ENCODE measurements around the gene ZNF525.
"Not testable (repeated sequence)": the region's sequence is repeated elsewhere in the genome, so short reads cannot be mapped to it uniquely, and the experiment has no call there.

The ZNF525 gene

DNA sequence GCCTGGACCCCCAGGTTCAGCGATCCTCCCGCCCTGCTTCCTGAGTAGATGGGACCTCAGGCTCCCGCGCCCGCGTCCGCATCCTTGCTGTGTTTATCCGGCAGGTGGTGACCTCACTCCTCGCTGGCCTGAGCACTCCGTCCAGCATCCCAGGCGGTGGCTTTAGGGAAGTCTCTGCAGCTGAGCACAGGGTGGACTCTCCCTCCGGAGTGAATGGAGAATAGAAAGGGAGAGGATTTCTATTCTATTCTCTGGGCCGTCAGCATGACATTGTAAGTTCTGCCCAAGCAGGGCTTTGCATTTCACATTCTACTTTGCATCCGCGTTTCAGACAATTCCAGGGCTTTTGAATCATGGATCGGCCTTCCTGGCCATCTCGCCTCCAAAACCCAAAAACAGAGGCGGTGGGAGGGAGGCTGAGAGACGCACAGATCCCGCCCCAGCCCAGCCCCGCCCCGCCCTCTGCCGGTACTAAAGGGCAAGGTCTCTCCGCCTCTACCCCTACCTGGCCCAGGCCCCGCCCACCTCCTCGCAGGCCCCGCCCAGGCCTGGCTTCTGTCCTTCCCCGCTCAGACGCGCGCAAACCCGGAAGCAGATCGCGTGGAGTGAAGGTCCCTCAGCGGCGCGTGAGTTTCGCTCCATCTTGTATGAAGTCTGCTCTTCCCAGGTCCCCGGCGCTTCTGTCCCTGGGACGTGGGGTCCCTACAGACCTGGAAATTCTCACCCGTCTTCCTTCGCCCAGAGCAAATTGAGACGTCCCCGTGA is at the start of gene ZNF525:
Gene ZNF525, plus strand, starts transcription at position 572 of the 765 bp plus-strand sequence. CDS start 6,577 bp downstream, outside the sequence.
- peak; percentile 78 for DNase-seq (ENCODE audit: extremely low spot score, insufficient read length, low read depth)
- peak; percentile 88 for FAIRE-seq

DNA sequence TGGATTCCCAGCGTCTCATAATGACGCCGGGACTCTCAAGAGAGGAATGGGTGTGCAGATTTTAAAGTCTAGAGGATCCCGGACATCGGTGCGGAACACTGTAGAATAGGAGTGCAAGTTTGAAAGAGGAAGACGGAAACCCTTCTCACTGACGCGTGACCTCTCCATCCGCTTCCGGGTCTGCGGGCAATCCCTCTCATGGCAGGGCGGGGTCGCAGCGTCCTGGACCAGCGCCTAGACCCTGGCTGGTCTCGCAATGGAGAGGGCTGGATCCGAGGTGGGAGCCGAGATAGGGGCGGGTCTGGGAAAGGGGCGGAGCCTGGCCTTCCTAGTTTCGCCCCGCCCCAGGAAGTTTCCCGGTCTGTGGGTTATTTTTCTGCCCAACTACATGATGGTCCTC is 36.5 kb upstream of the ZNF525 start:
- DNase-seq (ENCODE audit: extremely low spot score, insufficient read length, low read depth) (no peak), FAIRE-seq (no peak)

DNA sequence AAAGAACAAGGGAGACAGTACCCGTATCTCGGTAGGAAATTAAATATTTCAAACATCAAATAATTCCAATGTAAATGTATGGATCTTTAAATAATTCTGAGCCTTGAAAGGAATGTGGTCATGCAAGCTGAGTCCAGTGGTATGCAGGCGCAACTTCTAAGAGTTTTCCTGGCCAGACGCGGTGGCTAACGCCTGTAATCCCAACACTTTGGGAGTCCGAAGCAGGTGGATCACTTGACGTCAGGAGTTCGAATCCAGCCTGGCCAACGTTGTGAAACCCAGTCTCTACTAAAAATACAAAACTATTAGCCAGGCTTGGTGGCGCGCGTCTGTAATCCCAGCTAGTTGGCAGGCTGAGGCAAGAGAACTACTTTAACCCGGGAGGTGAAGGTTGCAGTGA is 33.0 kb upstream of the ZNF525 start:
- FAIRE-seq = no peak

DNA sequence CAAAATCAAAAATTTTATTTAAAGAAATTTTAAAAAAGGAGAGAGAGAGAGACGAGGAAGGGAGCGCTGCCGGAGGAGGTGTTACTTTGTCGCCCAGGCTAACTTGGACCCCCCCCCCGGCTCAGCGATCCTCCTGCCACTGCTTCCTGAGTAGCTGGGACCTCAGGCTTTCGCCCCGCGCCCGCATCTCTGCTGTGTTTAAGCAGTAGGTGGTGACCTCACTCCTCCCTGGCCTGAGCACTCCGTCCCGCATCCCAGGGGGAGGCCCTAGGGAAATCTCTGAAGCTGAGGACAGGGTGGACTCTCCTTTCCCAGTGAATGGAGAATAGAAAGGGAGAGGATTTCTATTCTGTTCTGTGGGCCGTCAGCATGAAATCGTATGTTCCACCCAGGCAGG is 32.4 kb upstream of the ZNF525 start:
- DNase-seq (ENCODE audit: extremely low spot score, insufficient read length, low read depth) (no peak), FAIRE-seq (no peak)

More for the DNA sequence above, 33.0 kb upstream of the ZNF525 start:
- DNase-seq (ENCODE audit: extremely low spot score, insufficient read length, low read depth) = no peak

DNA sequence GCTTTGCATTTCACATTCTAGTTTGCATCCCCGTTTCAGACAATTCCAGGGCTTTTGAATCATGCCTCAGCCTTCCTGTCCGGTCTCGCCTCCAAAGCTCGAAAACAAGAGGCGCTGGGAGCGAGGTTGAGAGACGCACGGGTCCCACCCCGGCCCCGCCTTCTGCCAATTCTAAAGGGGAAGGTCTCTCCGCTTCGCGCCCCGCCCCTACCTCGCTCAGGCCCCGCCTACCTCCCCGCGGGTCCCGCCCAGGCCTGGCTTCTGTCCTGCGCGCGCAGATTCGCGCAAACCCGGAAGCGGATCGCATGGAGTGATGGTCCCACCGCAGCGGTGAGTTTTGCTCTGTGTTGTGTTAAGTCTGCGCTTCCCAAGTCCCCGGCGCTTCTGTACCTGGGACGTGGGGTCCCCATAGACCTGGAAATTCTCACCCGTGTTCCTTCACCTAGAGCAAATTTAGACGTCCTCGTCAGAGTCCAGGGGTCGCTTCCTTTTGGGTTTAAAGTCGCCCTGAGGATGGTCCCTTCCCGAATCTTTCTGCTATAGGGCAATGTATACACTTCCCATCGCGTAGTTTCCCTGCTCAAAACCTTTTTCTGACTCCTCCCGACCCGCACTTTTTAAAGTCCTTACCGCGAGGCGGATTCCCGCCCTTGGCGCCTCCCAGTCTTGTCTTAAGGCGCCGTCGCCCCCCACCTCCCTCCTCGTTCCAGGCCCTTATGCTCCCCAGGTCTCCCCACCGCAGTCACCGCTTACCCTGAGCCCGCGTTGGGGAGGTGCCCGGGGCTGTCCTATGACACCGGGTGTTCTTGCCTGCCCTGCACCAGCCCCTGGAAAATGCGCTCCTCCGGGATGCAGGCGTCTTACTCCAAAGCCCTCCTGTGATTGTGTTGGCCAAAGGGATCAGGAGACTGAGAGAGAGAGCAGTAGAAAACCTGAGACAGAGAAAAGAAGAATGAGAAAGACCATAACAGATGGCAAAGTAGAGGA is 31.7 kb upstream of the ZNF525 start, which contains the start of gene ZNF845:
Gene ZNF845, plus strand, starts transcription at position 287 of the 987 bp plus-strand sequence. CDS start 7,559 bp downstream, outside the sequence.
- DNase-seq (ENCODE audit: extremely low spot score, insufficient read length, low read depth) = peak; percentile 67
- FAIRE-seq = peak; percentile 98

DNA sequence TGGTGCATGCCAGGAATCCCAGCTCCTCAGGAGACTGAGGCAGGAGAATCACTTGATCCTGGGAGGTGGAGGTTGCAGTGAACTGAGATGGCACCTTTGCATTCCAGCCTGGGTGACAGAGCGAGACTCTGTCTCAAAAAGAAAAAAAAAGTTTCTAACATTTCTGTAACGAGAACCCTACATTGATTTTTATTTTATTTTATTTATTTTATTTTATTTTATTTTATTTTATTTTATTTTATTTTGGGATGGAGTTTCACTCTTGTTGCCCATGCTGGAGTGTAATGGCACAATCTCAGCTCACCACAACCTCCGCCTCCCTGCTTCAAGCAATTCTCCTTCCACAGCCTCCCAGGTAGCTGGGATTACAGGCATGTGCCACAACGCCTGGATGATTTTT is 21.1 kb upstream of the ZNF525 start:
- not testable (repeated sequence) for FAIRE-seq; DNase-seq (ENCODE audit: extremely low spot score, insufficient read length, low read depth)

DNA sequence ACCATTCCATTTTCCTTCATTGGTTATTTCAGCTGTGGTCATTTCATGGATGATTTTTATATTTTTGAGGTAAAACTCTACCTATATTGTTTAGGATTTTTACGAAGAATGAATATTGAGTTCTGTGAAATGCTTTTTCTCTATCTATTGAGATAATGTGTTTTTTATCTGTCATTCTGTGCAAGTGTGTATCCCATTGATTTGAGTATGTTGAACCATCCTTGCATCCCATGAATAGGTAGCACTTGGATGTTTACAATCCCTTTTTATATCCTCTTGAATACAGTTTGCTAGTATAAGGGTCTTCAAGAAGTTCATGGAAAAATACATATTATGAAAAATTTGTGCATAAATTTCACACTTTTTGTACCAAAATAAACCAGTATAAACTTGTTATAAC is 9.8 kb upstream of the ZNF525 start:
- DNase-seq (ENCODE audit: extremely low spot score, insufficient read length, low read depth) (no peak), FAIRE-seq (no peak)

DNA sequence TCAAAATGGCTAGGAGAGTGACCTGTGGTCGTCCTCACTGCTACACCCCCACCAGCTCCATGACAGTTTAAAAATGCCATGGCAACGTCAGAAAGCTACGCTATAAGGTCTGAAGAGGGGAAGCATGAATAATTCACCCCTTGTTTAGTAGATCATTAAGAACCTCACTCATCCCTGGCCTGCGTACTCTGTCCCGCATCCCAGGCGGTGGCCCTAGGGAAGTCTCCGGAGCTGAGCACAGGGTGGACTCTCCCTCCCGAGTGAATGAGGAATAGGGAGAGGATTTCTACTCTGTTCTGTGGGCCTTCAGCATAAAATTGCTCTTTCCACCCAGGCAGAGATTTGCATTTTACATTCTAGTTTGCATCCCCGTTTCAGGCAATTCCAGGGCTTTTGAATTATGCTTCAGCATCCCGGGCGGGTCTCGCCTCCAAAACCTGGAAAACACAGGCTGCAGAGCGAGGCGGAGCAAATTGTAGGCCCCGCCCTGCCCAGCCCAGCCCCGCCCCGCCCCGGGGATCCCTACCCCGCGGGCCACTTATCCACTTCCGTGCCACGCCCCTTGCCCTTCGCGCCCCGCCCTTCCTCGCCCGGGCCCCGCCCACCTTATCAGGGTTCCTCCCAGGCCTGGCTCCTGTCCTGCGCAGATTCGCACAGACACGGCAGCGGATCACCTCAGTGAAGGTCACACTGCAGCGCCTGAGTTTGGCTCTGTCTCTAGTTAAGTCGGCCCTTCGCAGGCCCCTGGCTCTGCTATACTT is 7.5 kb upstream of the ZNF525 start:
- FAIRE-seq = no peak
- DNase-seq (ENCODE audit: extremely low spot score, insufficient read length, low read depth) = no peak

DNA sequence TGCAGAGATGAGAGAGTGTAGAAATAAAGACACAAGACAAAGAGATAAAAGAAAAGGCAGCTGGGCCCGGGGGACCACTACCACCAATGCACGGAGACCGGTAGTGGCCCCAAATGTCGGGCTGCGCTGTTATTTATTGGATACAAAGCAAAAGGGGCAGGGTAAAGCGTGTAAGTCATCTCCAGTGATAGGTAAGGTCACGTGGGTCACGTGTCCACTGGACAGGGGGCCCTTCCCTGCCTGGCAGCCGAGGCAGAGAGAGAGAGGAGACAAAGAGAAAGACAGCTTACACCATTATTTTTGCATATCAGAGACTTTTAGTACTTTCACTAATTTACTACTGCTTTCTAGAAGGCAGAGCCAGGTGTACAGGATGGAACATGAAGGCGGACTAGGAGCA is 5.4 kb upstream of the ZNF525 start:
- not testable (repeated sequence) for DNase-seq (ENCODE audit: extremely low spot score, insufficient read length, low read depth); FAIRE-seq

DNA sequence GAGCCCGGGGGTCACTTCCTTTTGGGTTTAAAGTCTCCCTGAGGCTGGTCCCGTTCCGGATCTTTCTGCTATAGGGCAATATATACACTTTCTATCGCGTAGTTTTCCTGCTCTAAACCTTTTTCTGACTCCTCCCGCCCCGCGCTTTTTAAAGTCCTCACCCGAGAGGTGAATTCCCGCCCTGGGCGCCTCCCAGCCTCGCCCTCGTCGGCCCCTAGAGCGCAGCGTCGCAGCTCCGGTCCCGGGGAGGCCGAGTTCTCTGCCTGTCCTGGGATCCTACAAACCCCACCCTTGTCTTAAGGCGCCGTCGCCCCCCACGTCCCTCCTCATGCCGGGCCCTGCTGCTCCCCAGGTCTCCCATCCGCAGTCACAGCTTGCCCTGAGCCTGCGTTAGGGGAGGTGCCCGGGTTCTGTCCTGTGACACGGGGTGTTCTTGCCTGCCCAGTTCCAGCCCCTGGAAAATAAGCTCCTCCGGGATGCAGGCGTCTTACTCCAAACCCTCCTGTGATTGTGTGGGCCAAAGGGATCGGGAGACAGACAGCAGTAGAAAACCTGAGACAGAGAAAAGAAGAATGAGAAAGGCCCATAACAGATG is 491 bp downstream of the ZNF525 start:
- DNase-seq (ENCODE audit: extremely low spot score, insufficient read length, low read depth) (no peak), FAIRE-seq (no peak)

DNA sequence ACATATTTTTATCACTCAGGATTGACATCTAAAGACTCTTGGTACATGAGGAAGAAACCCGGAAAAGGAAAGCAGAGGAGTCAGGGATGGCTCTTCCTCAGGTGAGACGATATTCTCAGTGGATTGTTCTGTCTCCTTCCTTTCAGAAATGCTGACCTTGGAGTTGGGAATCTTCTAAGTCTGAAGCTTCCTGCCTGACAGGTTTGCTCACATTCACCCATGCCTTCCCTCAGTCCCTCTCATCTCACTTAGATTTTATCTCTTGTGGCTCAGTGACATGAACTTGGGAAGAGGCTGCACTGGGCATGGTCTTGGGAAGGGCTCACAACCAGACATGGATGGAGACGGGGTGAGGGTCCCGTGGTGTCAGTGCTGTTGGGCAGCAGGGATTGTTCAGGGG is 6.7 kb downstream of the ZNF525 start:
- FAIRE-seq (no peak), DNase-seq (ENCODE audit: extremely low spot score, insufficient read length, low read depth) (no peak)

DNA sequence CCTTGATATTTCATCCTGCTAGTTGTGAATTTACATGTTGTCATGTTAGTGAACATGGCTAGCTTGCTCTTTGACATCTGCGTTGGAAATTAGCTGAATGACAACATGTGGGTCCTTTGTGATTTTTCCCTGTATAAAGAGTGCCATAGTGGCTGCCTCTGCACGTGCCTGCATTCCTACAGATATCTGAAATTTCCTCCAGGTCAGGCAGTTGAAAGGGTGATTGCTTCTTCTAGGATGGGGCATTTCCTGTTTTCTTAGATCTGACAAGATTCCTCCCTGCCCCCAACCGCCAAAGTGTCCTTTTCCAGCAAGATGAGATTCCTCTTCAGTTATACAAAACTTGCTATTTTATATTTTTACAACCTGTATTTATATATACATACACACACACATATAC is 8.8 kb downstream of the ZNF525 start:
- no peak for DNase-seq (ENCODE audit: extremely low spot score, insufficient read length, low read depth)
- no peak for FAIRE-seq

DNA sequence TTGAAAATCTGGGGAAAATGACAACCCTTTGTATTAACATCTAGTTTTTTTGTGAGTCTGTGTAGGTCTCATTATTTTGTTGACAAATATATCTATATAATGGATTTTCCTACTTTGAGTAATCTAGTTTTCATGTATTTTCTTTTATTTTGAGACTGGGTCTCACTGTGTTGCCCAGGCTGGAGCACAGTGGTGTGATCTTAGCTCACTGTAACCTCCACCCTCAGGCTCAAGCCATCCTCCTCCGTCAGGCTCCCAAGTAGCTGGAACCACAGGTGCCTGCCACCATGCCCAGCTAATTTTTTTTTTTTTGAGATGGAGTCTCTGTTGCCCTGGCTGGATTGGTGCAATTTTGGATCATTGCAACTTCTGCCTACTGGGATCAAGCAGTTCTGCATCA is 9.2 kb downstream of the ZNF525 start:
- DNase-seq (ENCODE audit: extremely low spot score, insufficient read length, low read depth) = no peak
- no peak for FAIRE-seq

DNA sequence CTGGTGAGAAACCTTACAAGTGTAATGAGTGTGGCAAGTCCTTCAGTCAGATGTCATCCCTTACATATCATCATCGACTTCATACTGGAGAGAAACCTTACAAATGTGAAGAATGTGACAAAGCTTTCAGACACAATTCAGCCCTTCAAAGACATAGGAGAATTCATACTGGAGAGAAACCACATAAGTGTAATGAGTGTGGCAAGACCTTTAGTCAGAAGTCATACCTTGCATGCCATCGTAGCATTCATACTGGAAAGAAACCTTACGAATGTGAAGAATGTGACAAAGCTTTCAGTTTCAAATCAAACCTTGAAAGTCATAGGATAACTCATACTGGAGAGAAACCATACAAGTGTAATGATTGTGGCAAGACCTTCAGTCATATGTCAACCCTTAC is 15.9 kb downstream of the ZNF525 start:
- DNase-seq (ENCODE audit: extremely low spot score, insufficient read length, low read depth) (no peak), FAIRE-seq (no peak)

DNA sequence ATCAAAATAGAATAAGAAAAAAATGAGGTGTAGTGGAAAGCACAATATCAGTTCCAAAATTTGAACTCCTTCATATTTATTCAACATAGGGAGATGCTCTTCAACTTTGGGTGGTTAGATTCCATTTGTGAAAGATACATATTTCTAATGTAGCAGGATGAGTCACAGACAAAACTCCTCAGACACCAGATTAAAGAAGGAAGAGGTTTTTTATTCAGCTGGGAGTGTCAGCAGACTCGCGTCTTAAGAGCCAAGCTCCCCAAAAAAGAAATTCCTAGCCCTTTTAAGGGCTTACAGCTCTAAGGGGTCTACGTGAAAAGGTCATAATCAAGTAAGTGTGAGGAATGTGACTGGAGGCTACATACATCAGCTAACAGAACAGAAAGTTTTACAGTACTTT is 22.7 kb downstream of the ZNF525 start:
- DNase-seq (ENCODE audit: extremely low spot score, insufficient read length, low read depth) = no peak
- FAIRE-seq = no peak

DNA sequence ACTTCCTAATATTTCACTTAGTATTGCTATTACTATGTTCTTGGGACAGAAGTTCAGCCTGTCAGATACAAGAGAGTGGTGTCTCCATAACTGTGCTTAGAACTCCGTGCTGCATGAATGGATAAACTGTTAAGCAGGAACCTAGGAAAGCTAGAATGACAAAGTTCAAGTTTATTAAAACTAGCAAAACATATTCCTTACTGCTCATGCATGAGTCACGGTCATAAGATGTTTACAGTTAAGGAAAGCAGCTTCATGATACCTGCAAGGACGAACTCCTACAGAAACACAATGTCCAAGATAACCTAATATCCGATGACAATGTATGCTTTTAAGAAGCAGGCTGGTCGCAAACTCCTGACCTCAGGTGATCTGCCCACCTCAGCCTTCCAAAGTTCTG is 23.4 kb downstream of the ZNF525 start:
- no peak for DNase-seq (ENCODE audit: extremely low spot score, insufficient read length, low read depth)

DNA sequence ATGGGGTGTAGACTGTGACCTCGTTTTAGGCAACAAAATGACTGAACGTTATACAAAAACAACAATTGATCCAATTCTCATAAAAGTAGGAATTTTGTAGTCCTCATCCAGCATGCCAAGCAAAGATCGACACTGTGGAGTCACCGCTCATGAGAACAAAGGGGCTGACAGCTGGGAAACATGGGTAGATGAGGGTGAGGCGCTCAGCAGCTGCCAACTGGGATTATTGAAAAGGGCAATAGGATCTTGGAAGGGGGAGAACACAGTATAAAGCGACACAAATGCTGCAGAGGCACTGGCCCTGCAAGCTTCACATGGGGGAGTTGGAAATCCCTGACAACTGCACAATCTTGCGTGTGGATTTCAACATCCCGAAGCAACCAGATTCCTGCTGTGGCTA is 24.1 kb downstream of the ZNF525 start:
- FAIRE-seq (no peak), DNase-seq (ENCODE audit: extremely low spot score, insufficient read length, low read depth) (no peak)

More for the DNA sequence above, 23.4 kb downstream of the ZNF525 start:
- FAIRE-seq = no peak

DNA sequence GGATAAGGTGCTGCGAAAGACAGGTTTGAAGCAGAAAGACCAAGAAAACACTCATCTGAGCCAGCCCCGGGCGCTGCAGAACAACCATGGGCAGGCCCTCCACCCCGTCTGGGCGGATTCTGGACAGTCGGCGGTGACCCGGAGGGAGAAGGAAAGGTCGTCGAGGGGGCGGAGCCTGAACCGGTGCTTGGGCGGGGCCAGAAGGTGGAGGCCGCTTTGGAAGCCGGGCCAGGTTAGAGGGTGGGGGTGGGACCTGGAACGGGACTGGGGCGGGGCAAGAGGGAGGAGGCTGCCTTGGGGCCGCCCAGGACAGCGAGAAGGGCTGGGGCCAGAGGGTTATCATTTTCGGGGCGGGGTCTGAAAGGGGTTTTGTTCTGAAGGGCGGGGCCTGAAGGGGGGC is 24.5 kb downstream of the ZNF525 start:
- no peak for DNase-seq (ENCODE audit: extremely low spot score, insufficient read length, low read depth)
- no peak for FAIRE-seq

DNA sequence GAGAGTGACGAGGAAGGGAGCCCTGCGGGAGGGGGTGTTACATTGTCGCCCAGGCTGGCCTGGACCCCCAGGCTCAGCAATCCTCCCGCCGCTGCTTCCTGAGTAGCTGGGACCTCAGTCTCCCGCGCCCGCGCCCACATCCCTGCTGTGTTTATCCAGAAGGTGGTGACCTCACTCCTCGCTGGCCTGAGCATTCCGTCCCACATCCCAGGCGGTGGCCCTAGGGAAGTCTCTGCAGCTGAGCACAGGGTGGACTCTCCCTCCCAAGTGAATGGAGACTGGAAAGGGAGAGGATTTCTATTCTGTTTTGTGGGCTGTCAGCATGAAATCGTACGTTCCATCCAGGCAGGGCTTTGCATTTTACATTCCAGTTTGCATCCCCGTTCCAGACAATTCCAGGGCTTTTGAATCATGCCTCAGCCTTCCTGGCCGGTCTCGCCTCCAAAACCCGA is 29.0 kb downstream of the ZNF525 start:
- DNase-seq (ENCODE audit: extremely low spot score, insufficient read length, low read depth) (no peak), FAIRE-seq (no peak)

Measured in GM18507 (cell line).